K562 treated with DMSO at 1 percent for 48 hours (cell line): ENCODE results near the gene UVRAG. TPM values are rescaled to one million over a fixed set of nuclear protein-coding genes. Genes with fewer than 3 reads are reported as not detected.

ENCODE experiments used
- total RNA-seq: library from RNA; unstranded; fragments of 300-600 nt; gene quantifications from 2 replicates; pipeline ENCODE4 v1.2.3, GENCODE V29; 2022; ENCODE audit warnings: low replicate concordance; ENCODE audit errors: extremely low read depth

Gene UVRAG
- total RNA-seq, result not detected in 2 replicates

GRCh38 chr11:75814677-75815344 lies at the start of gene UVRAG:
Gene UVRAG (plus strand): TSS chr11:75815210. CDS start chr11:75815408, 198 bp downstream.

GRCh38 chr11:75768112-75768908 lies 46.7 kb upstream of the UVRAG start, which contains the start of gene DGAT2:
Gene DGAT2 (plus strand): TSS chr11:75768778. CDS start chr11:75768992, 214 bp downstream.

Other genes starting within 250 kb of the UVRAG start
- gene MAP6, start 146.2 kb upstream of the UVRAG start, total RNA-seq, result not detected in 2 replicates
- gene MOGAT2, start 97.4 kb upstream of the UVRAG start, total RNA-seq, result not detected in 2 replicates
- not detected in 2 replicates for gene DGAT2, start 46.4 kb upstream of the UVRAG start, total RNA-seq